Natural killer cell (primary cell): Measurements from ENCODE around the gene WFDC12. TPM values are rescaled to one million over a fixed set of nuclear protein-coding genes. Genes with fewer than 3 reads are reported as not detected.

Source experiments
- ATAC-seq, 3 donors: fragments of 150-1000 bp in 2 of 3; fragments of 200-7000 bp in 1 of 3; cut with Tn5 transposase; 1 replicate in 1 of 3; 2 replicates in 2 of 3; pipeline ENCODE4 v1.10.0; 2021; ENCODE audit warnings: mild to moderate bottlenecking in 2 of 3, moderate library complexity in 2 of 3
- DNase-seq, 2 donors: peaks; one replicate each; pipeline versions ENCODE4 v3.0.0 to v3.0.0-alpha.2; 2013 to 2021; ENCODE audit warnings: mixed read lengths in 1 of 2
- H3K27ac ChIP-seq: one replicate; pipeline ENCODE4 v1.5.1; 2013; ENCODE audit warnings: mild to moderate bottlenecking, low read length
- H3K27me3 ChIP-seq: one replicate; pipeline ENCODE4 v1.6.1; 2013; ENCODE audit warnings: low read length; ENCODE audit not compliant: control insufficient read depth, insufficient read depth
- H3K36me3 ChIP-seq: one replicate; pipeline ENCODE4 v1.6.1; 2013; ENCODE audit warnings: low read length; ENCODE audit not compliant: control insufficient read depth, insufficient read depth
- H3K4me1 ChIP-seq: one replicate; pipeline ENCODE4 v1.6.1; 2013; ENCODE audit warnings: low read length; ENCODE audit not compliant: control insufficient read depth, insufficient read depth
- H3K4me3 ChIP-seq: one replicate; pipeline ENCODE4 v1.5.1; 2013; ENCODE audit warnings: low read length
- H3K9me3 ChIP-seq: one replicate; pipeline ENCODE4 v1.6.1; 2013; ENCODE audit warnings: low read length; ENCODE audit not compliant: control insufficient read depth, insufficient read depth
- H3K27ac Mint-ChIP-seq, 2 donors: one replicate each; pipeline ENCODE4 v1.8.0; 2022; ENCODE audit warnings: mild to moderate bottlenecking in 2 of 2, mixed read lengths in 2 of 2, moderate library complexity in 1 of 2
- H3K27me3 Mint-ChIP-seq, 2 donors: one replicate each; pipeline ENCODE4 v1.8.0; 2022; ENCODE audit warnings: low read depth in 2 of 2, mixed read lengths in 2 of 2
- H3K36me3 Mint-ChIP-seq: one replicate; pipeline ENCODE4 v1.8.0; 2022; ENCODE audit warnings: mixed read lengths
- H3K4me1 Mint-ChIP-seq, 2 donors: one replicate each; pipeline ENCODE4 v1.8.0; 2022; ENCODE audit warnings: mixed read lengths in 2 of 2
- H3K4me3 Mint-ChIP-seq: one replicate; pipeline ENCODE4 v1.8.0; 2022; ENCODE audit warnings: mild to moderate bottlenecking, moderate library complexity, mixed read lengths
- H3K9me3 Mint-ChIP-seq, 2 donors: one replicate each; pipeline ENCODE4 v1.8.0; 2022; ENCODE audit warnings: mixed read lengths in 2 of 2
- WGBS: methylation state at CpG from one replicate; pipeline ENCODE4 v1.1.7; 2013; ENCODE audit warnings: missing lambda C conversion rate; ENCODE audit not compliant: insufficient coverage; 5-methylcytosine and 5-hydroxymethylcytosine counted together
- intact Hi-C: fragments of 100-400 bp; cut with micrococcal nuclease; formaldehyde crosslinking; loops from one replicate; pipeline ENCODE4 v1.14.2; 2022
- total RNA-seq, 4 donors: library from RNA; stranded (reverse); fragments of 120-200 nt in 1 of 4; gene quantifications; one replicate each; pipeline versions ENCODE4 v1.2.3 to v1.2.4, GENCODE V29; 2013 to 2022
- TF ChIP-seq, protein P1 (sequence below): fragments of 200-600 bp; IDR thresholded peaks from one replicate; pipeline ENCODE4 v1.8.0; 2022; ENCODE audit warnings: antibody characterized with exemption

Gene WFDC12
- total RNA-seq, 3 donors from 2014 or later (not counting 1 experiment from before 2014, with no cell fraction given), result not detected

DNA sequence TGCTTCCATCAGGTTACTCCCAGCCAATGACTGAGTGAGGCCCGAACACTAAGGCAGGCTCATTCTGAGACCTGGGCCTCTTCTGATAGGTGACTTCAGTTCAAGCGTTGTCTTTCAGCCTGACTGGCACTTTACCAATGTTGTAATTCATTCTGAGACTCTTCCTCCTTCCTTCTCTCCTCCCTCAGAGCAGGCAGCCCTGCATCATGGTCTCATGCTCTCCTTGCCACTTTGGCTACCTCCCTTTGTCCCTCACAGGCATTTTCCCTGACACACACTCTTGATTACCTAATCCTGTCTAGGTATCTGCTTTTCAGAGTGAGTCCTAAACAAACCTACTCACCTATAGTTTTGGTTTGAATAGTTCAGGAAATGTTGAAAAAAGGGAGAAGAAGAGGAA lies 12.6 kb upstream of the WFDC12 start:
- Histone ChIP-seq H3K4me1 (no peaks in the 10 kb centered on the region), H3K27ac (no peak overlapping the region), H3K9me3 (no peaks in the 10 kb centered on the region), H3K36me3 (no peaks in the 10 kb centered on the region), H3K27me3 (peaks cover 2% of the 10 kb centered on the region), H3K4me3 (no peak overlapping the region)
- H3K4me1 Mint-ChIP-seq, result no peaks in the 10 kb centered on the region
- ATAC-seq (no peak), DNase-seq (no peak)
- WGBS, result 70% methylated on average over 2 of the region's 2 CpGs
- H3K9me3 Mint-ChIP-seq, result no peaks in the 10 kb centered on the region
- H3K27ac Mint-ChIP-seq, result no peak overlapping the region
- H3K27me3 Mint-ChIP-seq, result peaks cover 12 to 43% of the 10 kb centered on the region in 2 donors
- H3K4me3 Mint-ChIP-seq, result no peak overlapping the region
- no peaks in the 10 kb centered on the region for H3K36me3 Mint-ChIP-seq
- intact Hi-C loops, result no loop called here
- TF ChIP-seq, protein P1, sequence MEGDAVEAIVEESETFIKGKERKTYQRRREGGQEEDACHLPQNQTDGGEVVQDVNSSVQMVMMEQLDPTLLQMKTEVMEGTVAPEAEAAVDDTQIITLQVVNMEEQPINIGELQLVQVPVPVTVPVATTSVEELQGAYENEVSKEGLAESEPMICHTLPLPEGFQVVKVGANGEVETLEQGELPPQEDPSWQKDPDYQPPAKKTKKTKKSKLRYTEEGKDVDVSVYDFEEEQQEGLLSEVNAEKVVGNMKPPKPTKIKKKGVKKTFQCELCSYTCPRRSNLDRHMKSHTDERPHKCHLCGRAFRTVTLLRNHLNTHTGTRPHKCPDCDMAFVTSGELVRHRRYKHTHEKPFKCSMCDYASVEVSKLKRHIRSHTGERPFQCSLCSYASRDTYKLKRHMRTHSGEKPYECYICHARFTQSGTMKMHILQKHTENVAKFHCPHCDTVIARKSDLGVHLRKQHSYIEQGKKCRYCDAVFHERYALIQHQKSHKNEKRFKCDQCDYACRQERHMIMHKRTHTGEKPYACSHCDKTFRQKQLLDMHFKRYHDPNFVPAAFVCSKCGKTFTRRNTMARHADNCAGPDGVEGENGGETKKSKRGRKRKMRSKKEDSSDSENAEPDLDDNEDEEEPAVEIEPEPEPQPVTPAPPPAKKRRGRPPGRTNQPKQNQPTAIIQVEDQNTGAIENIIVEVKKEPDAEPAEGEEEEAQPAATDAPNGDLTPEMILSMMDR, result no peak

DNA sequence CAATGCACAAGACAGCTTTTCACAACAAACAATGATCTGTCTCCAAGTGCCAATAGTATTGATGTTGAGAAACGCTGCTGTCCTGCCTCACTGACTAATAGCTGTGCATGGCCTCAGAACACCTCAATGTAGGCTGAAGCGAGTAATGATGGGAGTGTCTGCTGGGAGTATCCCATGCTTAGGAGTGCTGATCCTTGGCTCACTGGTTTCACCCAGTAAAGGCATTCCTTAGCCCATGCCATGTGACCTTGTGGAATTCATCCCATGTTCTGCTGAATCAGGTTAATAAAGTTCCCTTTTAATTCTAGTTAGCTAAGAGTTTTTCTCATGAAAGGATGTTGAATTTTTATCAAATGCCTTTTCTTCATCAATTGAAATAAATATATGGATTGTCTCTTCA lies 3.8 kb upstream of the WFDC12 start:
- ATAC-seq (no peak), DNase-seq (no peak)
- H3K27ac ChIP-seq, result no peak overlapping the region
- WGBS, result 90% methylated on average over 2 of the region's 2 CpGs
- Mint-ChIP-seq H3K9me3 (no peaks in the 10 kb centered on the region), H3K27me3 (peaks cover 17 to 64% of the 10 kb centered on the region in 2 donors), H3K27ac (no peak overlapping the region), H3K4me1 (no peaks in the 10 kb centered on the region), H3K4me3 (no peak overlapping the region), H3K36me3 (no peaks in the 10 kb centered on the region)
- H3K4me3 ChIP-seq, result no peak overlapping the region
- peaks cover 5% of the 10 kb centered on the region for H3K27me3 ChIP-seq
- H3K4me1 ChIP-seq, result no peaks in the 10 kb centered on the region
- intact Hi-C loops, result no loop called here
- no peaks in the 10 kb centered on the region for H3K36me3 ChIP-seq
- no peaks in the 10 kb centered on the region for H3K9me3 ChIP-seq
- TF ChIP-seq, protein P1, result no peak

DNA sequence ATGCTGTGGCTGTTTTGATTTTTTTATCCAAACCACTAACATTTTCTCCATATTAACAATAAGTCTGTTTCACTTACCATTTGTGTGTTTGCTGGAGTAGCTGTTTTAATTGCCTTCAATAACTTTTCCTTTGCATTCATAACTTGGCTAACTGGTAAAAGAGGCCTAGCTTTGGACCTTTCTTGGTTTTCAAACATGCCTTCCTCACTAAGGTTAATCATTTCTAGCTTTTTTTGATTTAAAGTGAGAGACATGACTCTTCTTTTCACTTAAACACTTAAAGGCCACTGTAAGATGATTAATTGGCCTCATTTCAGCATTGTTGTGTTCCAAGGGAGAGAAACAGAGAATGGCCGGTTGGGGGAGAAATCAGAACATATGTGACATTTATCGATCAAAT lies 2.9 kb downstream of the WFDC12 start:
- no peaks in the 10 kb centered on the region for H3K4me1 Mint-ChIP-seq
- TF ChIP-seq, protein P1, result no peak

DNA sequence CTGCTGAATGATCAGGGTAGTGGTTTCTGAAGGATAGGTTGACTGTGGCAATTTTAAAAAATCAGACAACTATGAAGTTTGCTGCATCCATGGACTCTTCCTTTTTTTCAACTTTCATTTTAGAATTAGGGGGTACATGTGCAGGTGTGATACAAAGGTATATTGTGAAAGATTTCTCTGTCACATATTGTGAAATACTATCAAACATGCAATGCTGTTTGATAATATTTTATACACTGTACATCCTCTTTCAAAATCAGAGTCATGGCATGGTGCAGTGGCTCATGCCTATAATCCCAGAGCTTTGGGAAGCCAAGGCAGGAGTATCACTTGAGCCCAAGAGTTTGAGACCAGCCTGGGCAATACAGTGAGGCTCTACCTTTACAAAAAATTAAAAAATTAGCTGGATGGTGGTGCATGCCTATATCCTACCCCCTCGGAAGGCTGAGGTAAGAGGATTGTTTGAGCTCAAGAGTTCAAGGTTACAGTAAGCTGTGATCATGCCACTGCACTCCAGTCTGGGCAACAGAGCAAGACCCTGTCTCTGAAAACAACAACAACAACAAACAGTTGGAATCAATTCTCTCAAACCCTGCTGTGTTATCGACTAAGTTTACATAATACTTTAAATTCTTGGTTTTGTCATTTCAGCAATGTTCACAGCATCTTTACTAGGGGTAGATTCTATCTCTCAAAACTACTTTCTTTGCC lies 4.6 kb downstream of the WFDC12 start:
- intact Hi-C loops, result no loop called here

More for the DNA sequence above, 2.9 kb downstream of the WFDC12 start:
- no peaks in the 10 kb centered on the region for H3K9me3 ChIP-seq
- 100% methylated on average over 2 of the region's 2 CpGs for WGBS
- no peak overlapping the region for H3K4me3 ChIP-seq
- no peak overlapping the region for H3K27ac ChIP-seq
- ATAC-seq (no peak), DNase-seq (no peak)
- H3K9me3 Mint-ChIP-seq, result no peaks in the 10 kb centered on the region
- no peaks in the 10 kb centered on the region for H3K4me1 ChIP-seq
- H3K36me3 Mint-ChIP-seq, result no peaks in the 10 kb centered on the region
- H3K27me3 ChIP-seq, result no peaks in the 10 kb centered on the region
- peaks cover 9 to 31% of the 10 kb centered on the region in 2 donors for H3K27me3 Mint-ChIP-seq
- intact Hi-C loops, result no loop called here
- no peaks in the 10 kb centered on the region for H3K36me3 ChIP-seq
- H3K4me3 Mint-ChIP-seq, result no peak overlapping the region
- no peak overlapping the region for H3K27ac Mint-ChIP-seq

More for the DNA sequence above, 4.6 kb downstream of the WFDC12 start:
- TF ChIP-seq, protein P1, result no peak
- Mint-ChIP-seq H3K27me3 (peaks cover 9 to 30% of the 10 kb centered on the region in 2 donors), H3K9me3 (no peaks in the 10 kb centered on the region), H3K27ac (no peak overlapping the region), H3K36me3 (no peaks in the 10 kb centered on the region), H3K4me3 (no peak overlapping the region), H3K4me1 (no peaks in the 10 kb centered on the region)
- DNase-seq (no peak), ATAC-seq (no peak)
- no peaks in the 10 kb centered on the region for H3K36me3 ChIP-seq
- no peaks in the 10 kb centered on the region for H3K9me3 ChIP-seq
- no peaks in the 10 kb centered on the region for H3K4me1 ChIP-seq
- WGBS, result 100% methylated on average over 2 of the region's 2 CpGs
- H3K27me3 ChIP-seq, result no peaks in the 10 kb centered on the region
- H3K4me3 ChIP-seq, result no peak overlapping the region
- no peak overlapping the region for H3K27ac ChIP-seq
